Left renal pelvis (tissue), 4 donors: Measurements from ENCODE around the gene INKA2. TPM values are rescaled to one million over a fixed set of nuclear protein-coding genes. Genes with fewer than 3 reads are reported as not detected.
A peak's percentile ranks its signal among the peaks of the same experiment; 100 is the strongest.

ENCODE experiments used
- DNase-seq, 4 donors: peaks; one replicate each; pipeline ENCODE4 v3.0.0-alpha.2; 2013; ENCODE audit warnings: low read depth in 4 of 4, low spot score in 3 of 4
- polyA plus RNA-seq, 4 donors: library from polyadenylated mRNA; unstranded; fragments of 120-200 nt; gene quantifications; one replicate each; pipeline ENCODE4 v1.2.1, GENCODE V29; 2013; ENCODE audit not compliant: insufficient read length in 4 of 4

INKA2 gene
- polyA plus RNA-seq, 4 donors: 1.5 to 3.0 (median 2.6) TPM

DNA sequence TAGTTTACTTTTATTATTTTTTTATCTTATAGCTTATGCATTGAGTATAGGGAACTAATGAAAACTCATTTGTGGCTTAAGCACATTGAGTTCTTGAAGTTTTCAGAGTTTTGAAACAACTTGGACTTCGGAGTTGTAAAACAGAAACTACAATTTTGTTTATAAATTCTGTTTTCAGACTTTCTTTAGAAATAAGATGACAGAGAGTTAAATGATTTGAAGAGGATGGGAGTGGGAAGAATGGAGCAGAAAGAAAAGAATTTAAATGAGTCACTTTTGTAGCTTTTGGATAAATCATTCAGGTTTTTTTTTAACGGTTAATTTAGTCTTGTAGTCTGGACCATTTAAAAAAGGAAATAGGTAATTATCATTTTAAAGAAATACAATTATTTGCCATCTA, 32.3 kb downstream of the INKA2 start:
- DNase-seq: no peak

GRCh38 chr1:111705841-111706240, 33.4 kb downstream of the INKA2 start:
- DNase-seq: no peak

DNA sequence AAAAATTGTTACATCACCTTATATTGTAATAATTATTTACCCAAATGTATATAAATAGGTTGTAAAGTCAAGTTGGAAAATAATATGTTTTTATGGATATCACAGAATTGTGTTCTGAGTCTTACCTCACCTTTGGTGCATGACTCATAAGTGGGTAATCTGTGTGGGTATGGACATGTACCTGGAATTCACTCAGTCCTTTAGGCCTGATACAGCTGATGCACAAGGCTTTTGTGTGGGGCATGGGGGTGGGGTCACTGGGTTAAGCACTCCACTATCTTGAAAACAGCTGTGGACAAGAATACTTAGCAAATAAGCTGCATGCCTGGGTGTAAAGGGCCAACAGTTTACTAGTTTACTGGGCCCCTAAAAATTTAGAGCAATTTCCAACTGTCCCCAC, 34.4 kb downstream of the INKA2 start:
- DNase-seq: no peak

DNA sequence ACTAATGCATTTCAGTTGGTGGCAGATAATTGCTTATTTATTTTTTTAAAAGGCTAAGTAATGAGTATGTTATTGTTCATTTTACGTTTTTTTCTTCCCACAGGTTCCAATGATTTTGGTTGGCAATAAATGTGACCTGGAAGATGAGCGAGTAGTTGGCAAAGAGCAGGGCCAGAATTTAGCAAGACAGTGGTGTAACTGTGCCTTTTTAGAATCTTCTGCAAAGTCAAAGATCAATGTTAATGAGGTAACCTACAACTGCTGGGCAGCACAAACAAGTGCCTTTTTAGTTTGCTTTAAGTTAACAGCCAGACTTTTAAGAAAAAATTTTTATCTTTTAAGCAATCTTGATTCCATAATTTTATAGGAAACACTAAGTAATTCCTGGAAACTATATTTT, 35.0 kb downstream of the INKA2 start:
- DNase-seq: no peak

GRCh38 chr1:111702504-111703050, 36.6 kb downstream of the INKA2 start:
- DNase-seq: no peak

- no peak for DNase-seq
Measured at GRCh38 chr1:111699268-111699667, 39.9 kb downstream of the INKA2 start.

DNA sequence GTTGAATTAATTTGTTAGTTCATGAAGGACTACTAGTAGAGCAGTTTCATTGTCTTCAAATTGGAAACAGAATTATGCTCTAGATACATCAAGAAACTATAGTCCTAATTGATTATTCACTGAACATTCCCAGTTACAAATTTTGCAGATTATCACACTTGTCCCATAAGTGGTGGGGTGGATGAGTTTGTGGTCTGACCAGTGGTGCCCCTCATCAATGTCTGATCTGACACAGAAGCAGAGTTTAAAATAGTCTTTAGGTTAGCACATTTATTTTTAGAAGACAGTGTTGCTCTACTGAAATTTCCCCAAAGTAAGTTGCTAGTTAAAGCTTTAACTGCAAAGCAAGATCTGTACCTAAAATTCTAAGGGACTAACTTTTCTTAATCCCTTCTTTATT, 42.9 kb downstream of the INKA2 start:
- DNase-seq: no peak

DNA sequence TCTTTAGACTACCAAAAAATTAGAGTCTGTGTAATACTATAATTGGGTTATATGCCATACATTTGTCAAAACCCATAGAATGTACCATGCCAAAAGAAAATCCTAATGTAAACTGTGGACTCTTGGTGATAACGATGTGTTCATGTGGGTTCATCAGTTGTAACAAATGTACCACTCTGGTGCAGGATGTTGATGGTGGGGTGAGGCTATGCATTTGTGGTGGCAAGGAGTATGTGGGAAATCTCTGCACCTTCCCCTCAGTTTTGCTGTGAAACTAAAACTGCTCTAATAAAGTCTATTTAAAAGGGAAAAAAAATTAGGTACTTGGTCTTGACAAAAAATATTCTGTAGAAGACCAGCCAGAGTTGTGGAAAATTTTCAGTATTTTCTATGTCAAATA, 43.4 kb downstream of the INKA2 start:
- no peak for DNase-seq

- no peak for DNase-seq
Measured at GRCh38 chr1:111691886-111692285, 47.3 kb downstream of the INKA2 start.

GRCh38 chr1:111690306-111690617, 48.9 kb downstream of the INKA2 start:
- DNase-seq: peak; percentile 31 to 61 (median 44)

Other genes starting within 250 kb of the INKA2 start
- 1 to 10 TPM in 1 of 4 donors, under 1 TPM in 3; 0.49 to 1.1 (median 0.74) TPM for gene ADORA3, start 235.8 kb downstream of the INKA2 start, polyA plus RNA-seq
- 1 to 10 TPM in 2 of 4 donors, under 1 TPM in 2; 0.91 to 2.1 (median 1.1) TPM for gene TMIGD3, start 235.8 kb downstream of the INKA2 start, polyA plus RNA-seq
- gene RAP1A, start 119.6 kb downstream of the INKA2 start, polyA plus RNA-seq: 10 to 100 TPM; 67.6 to 89.2 (median 84.5) TPM
- gene DDX20, start 16.5 kb upstream of the INKA2 start, polyA plus RNA-seq: 10 to 100 TPM; 16.1 to 25.8 (median 21.1) TPM